ENCODE measurements around the gene SHC3. TPM values are rescaled to one million over a fixed set of nuclear protein-coding genes. Genes with fewer than 3 reads are reported as not detected.

The SHC3 gene
- total and polyA plus RNA-seq, 2 of the 4 experiments (the other 2 are of a cell fraction) = 4.5 to 13.3 TPM

DNA sequence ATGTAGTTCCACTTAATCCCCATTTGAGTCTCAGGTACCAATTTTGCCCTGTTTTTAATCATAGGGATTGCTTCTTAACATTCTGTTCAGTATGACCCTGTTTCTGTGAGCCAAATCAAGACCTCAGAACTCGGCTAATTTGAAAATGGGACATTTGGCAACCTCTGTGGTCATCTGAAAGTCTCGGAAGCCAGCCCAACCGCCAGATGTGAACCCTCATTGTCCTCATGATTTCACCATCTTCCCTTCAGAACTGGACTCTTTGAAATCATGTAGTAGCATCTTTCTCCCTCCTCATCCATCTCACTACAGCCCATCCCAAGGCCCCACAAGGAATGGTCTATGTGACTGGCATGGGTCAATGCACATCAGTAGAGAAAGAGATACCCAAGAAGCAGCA is 98.4 kb downstream of the SHC3 start:
- no peaks in the 10 kb centered on the region; the same call in 1 of the 2 replicates for H3K9me3 ChIP-seq (ENCODE audit: control insufficient read depth, insufficient read depth, low read length)
- H3K79me1 ChIP-seq (ENCODE audit: low read depth in 1 of 2, low read length in 2 of 2) = peaks cover 6 to 7% of the 10 kb centered on the region in 2 experiments; a peak in 3 of 4 replicates
- H3K14ac ChIP-seq (replicated peaks; ENCODE audit: low read depth, low read length) = 0 out of 2 replicates have a peak overlapping the region, but pooled peaks have one; percentile 19
- no peak overlapping the region for H3K23ac ChIP-seq (ENCODE audit: low read depth, low read length)
- DNase-seq (peak; percentile 23), ATAC-seq (ENCODE audit: low read depth) (no peak)
- no peak overlapping the region for H2BK120ac ChIP-seq (ENCODE audit: low read depth, low read length)
- no peak overlapping the region for H2AK5ac ChIP-seq (ENCODE audit: low read depth, low read length)
- no peak overlapping the region for H3K9ac ChIP-seq (ENCODE audit: low read depth, low read length)
- no peaks in the 10 kb centered on the region for H4K20me1 ChIP-seq (ENCODE audit: insufficient read depth, low read length)
- WGBS, 2 experiments (ENCODE audit: extremely low coverage in 2 of 2, insufficient read length in 1 of 2) = 60% methylated on average over 1 of the region's 3 CpGs; no CpG with 5 or more reads in 1 of the 2 experiments
- ChIA-PET POLR2A (ENCODE audit: unreplicated experiment) (no interaction called here), CTCF (interaction anchor here (0.6 kb wide), 1 partner anchor 20 kb away, joined by 6 read pairs; no protein-coding TSS in a partner anchor)
- peaks cover 10% of the 10 kb centered on the region for H3K9me1 ChIP-seq (ENCODE audit: insufficient read depth, low read length)
- H2BK15ac ChIP-seq (ENCODE audit: low read depth, low read length) = no peak overlapping the region
- no peaks in the 10 kb centered on the region for H3K27me3 ChIP-seq (ENCODE audit: control insufficient read depth, insufficient read depth, low read length)
- H3K27ac ChIP-seq (ENCODE audit: insufficient read depth, low read length) = peak overlapping the region; percentile 20; the same call in 1 of the 2 replicates
- no peak overlapping the region; the same call in 1 of the 2 replicates for H3K18ac ChIP-seq (ENCODE audit: low read depth, low read length)
- dilution Hi-C loops (cut with HindIII; ENCODE audit: low sequenced_read_pairs, unreplicated experiment) = no loop called here
- no peak overlapping the region for H2BK20ac ChIP-seq (ENCODE audit: low read depth, low read length)
- BruUV-seq (replicated peaks) = no TSS peak
- H4K8ac ChIP-seq (ENCODE audit: low read depth in 2 of 2, low read length in 2 of 2) = 0 out of 4 replicates have a peak overlapping the region, but pooled peaks of 1 of the 2 experiments have one; percentile 3
- H3K4me2 ChIP-seq (ENCODE audit: low read depth, low read length) = peak overlapping the region; percentile 21; the same call in 1 of the 2 replicates
- H3K4me3 ChIP-seq (ENCODE audit: insufficient read depth, low read depth, low read length) = no peak overlapping the region
- peaks cover 12% of the 10 kb centered on the region for H3K4me1 ChIP-seq (ENCODE audit: control insufficient read depth, insufficient read depth, low read length)
- H3K4ac ChIP-seq (ENCODE audit: low read depth, low read length) = peak overlapping the region; percentile 5; the same call in 1 of the 2 replicates
- no peak overlapping the region for H4K91ac ChIP-seq (ENCODE audit: insufficient read depth, low read depth, low read length)
- in situ Hi-C loops (cut with MboI; ENCODE audit: low sequenced_read_pairs) = no loop called here
- TF ChIP-seq POLR2A (IDR thresholded peaks at IDR 0.05; ENCODE audit: low read depth, low read length) = no peak
- TF ChIP-seq SMC3 (IDR thresholded peaks at IDR 0.05; ENCODE audit: low read depth, low read length) = no peak
- no peak for TF ChIP-seq FOS (IDR thresholded peaks at IDR 0.05; ENCODE audit: low read depth, low read length)
- TF ChIP-seq BHLHE40 (IDR thresholded peaks at IDR 0.05; ENCODE audit: low read depth, low read length) = no peak
- no peak for TF ChIP-seq RAD21 (IDR thresholded peaks at IDR 0.05; ENCODE audit: low read length)
- TF ChIP-seq MAFK (IDR thresholded peaks at IDR 0.05; ENCODE audit: low read depth, low read length) = no peak
- TF ChIP-seq MXI1 (IDR thresholded peaks at IDR 0.05; ENCODE audit: borderline replicate concordance, low read depth, low read length) = no peak
- TF ChIP-seq RCOR1 (IDR thresholded peaks at IDR 0.05; ENCODE audit: insufficient replicate concordance, low read length) = no peak
- no peak for TF ChIP-seq NFE2L2 (IDR thresholded peaks at IDR 0.05; ENCODE audit: low read depth, low read length)
- no peak for TF ChIP-seq CEBPB (IDR thresholded peaks at IDR 0.05; ENCODE audit: low read depth, low read length)
- TF ChIP-seq RFX5 (IDR thresholded peaks at IDR 0.05; ENCODE audit: low read depth, low read length) = no peak
- TF ChIP-seq, protein P1, sequence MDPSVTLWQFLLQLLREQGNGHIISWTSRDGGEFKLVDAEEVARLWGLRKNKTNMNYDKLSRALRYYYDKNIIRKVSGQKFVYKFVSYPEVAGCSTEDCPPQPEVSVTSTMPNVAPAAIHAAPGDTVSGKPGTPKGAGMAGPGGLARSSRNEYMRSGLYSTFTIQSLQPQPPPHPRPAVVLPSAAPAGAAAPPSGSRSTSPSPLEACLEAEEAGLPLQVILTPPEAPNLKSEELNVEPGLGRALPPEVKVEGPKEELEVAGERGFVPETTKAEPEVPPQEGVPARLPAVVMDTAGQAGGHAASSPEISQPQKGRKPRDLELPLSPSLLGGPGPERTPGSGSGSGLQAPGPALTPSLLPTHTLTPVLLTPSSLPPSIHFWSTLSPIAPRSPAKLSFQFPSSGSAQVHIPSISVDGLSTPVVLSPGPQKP (IDR thresholded peaks at IDR 0.05; ENCODE audit: borderline replicate concordance, low read depth, low read length) = no peak
- no peak for TF ChIP-seq MAZ (IDR thresholded peaks at IDR 0.05; ENCODE audit: borderline replicate concordance, low read depth, low read length)
- TF ChIP-seq, protein P2, sequence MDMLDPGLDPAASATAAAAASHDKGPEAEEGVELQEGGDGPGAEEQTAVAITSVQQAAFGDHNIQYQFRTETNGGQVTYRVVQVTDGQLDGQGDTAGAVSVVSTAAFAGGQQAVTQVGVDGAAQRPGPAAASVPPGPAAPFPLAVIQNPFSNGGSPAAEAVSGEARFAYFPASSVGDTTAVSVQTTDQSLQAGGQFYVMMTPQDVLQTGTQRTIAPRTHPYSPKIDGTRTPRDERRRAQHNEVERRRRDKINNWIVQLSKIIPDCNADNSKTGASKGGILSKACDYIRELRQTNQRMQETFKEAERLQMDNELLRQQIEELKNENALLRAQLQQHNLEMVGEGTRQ (IDR thresholded peaks at IDR 0.05; ENCODE audit: low read depth, low read length) = no peak
- no peak overlapping the region for H2BK5ac ChIP-seq (ENCODE audit: low read depth, low read length, poor library complexity, severe bottlenecking)
- H2AK9ac ChIP-seq (replicated peaks; ENCODE audit: low read depth, low read length, poor library complexity) = no peak overlapping the region
- no peak overlapping the region for H3K56ac ChIP-seq (ENCODE audit: extremely low read depth, insufficient read depth, low read length)
- intact Hi-C loops (cut with micrococcal nuclease) = no loop called here
- peaks cover 6% of the 10 kb centered on the region; the same call in 1 of the 2 replicates for H3K36me3 ChIP-seq (ENCODE audit: control insufficient read depth, insufficient read depth, low read length)
- H4K5ac ChIP-seq (ENCODE audit: low read depth, low read length) = no peak overlapping the region
- H2AFZ ChIP-seq (replicated peaks; ENCODE audit: low read length, poor library complexity) = no peak overlapping the region
